ENCODE data around the gene DUSP5. TPM values are rescaled to one million over a fixed set of nuclear protein-coding genes. Genes with fewer than 3 reads are reported as not detected.

Gene DUSP5
- total RNA-seq, 1 experiment from 2014 or later: 137 TPM

- Histone ChIP-seq H2AFZ (ENCODE audit: low read depth, low read length, poor library complexity, severe bottlenecking) (no peak overlapping the region), H3K9me2 (ENCODE audit: insufficient read depth) (no peaks in the 10 kb centered on the region), H3K4me1 (ENCODE audit: control insufficient read depth in 1 of 2, insufficient read depth in 2 of 2, low read length in 2 of 2) (peaks cover 0 to 3% of the 10 kb centered on the region in 2 experiments; a peak in 1 of 4 replicates), H3K9ac (ENCODE audit: low read length) (no peak overlapping the region), H4K20me1 (ENCODE audit: insufficient read depth) (no peaks in the 10 kb centered on the region), H3K36me3 (ENCODE audit: control insufficient read depth in 1 of 2, insufficient read depth in 2 of 2, low read length in 2 of 2) (no peaks in the 10 kb centered on the region), H3K4me2 (ENCODE audit: low read length) (no peak overlapping the region), H3K79me2 (ENCODE audit: insufficient read depth, low read length) (no peaks in the 10 kb centered on the region), H3K9me3 (ENCODE audit: control insufficient read depth in 1 of 2, insufficient read depth in 1 of 2, low read depth in 1 of 2, low read length in 2 of 2) (no peaks in the 10 kb centered on the region), H3K4me3 (replicated peaks in 1 of 2; ENCODE audit: low read depth in 1 of 2, low read length in 2 of 2) (no peak overlapping the region), H3K27me3 (ENCODE audit: insufficient read depth, low read length) (no peaks in the 10 kb centered on the region), H3K27ac (ENCODE audit: low read depth, low read length) (no peak overlapping the region)
- ChIA-PET RAD21 (ENCODE audit: low non-redundant PET in 1 of 2, low total read pairs in 2 of 2, uncharacterized antibody in 2 of 2, unreplicated experiment in 2 of 2) (no interaction called here), POLR2A (no interaction called here), CTCF (no interaction called here)
- no peak for ATAC-seq
- DNase-seq (ENCODE audit: low read depth, low spot score): no peak
- no TSS peak for BruUV-seq (replicated peaks)
- TF ChIP-seq YY1 (IDR thresholded peaks at IDR 0.05; ENCODE audit: extremely low read depth, insufficient replicate concordance, low read depth, low read length): no peak
- intact Hi-C loops (cut with micrococcal nuclease): no loop called here
Observed at GRCh38 chr10:110553905-110554304, 56.2 kb downstream of the DUSP5 start.

GRCh38 chr10:110556296-110556695 is 58.6 kb downstream of the DUSP5 start:
- Histone ChIP-seq H2AFZ (ENCODE audit: low read depth, low read length, poor library complexity, severe bottlenecking) (no peak overlapping the region), H3K79me2 (ENCODE audit: insufficient read depth, low read length) (no peaks in the 10 kb centered on the region), H4K20me1 (ENCODE audit: insufficient read depth) (no peaks in the 10 kb centered on the region), H3K9me2 (ENCODE audit: insufficient read depth) (no peaks in the 10 kb centered on the region), H3K27me3 (ENCODE audit: insufficient read depth, low read length) (no peaks in the 10 kb centered on the region), H3K4me3 (replicated peaks in 1 of 2; ENCODE audit: low read depth in 1 of 2, low read length in 2 of 2) (no peak overlapping the region), H3K9me3 (ENCODE audit: control insufficient read depth in 1 of 2, insufficient read depth in 1 of 2, low read depth in 1 of 2, low read length in 2 of 2) (no peaks in the 10 kb centered on the region), H3K36me3 (ENCODE audit: control insufficient read depth in 1 of 2, insufficient read depth in 2 of 2, low read length in 2 of 2) (no peaks in the 10 kb centered on the region), H3K4me2 (ENCODE audit: low read length) (no peak overlapping the region), H3K27ac (ENCODE audit: low read depth, low read length) (no peak overlapping the region), H3K9ac (ENCODE audit: low read length) (no peak overlapping the region), H3K4me1 (ENCODE audit: control insufficient read depth in 1 of 2, insufficient read depth in 2 of 2, low read length in 2 of 2) (peaks cover 0 to 3% of the 10 kb centered on the region in 2 experiments; a peak in 1 of 4 replicates)
- DNase-seq (ENCODE audit: low read depth, low spot score) (no peak), ATAC-seq (no peak)
- ChIA-PET CTCF (no interaction called here), POLR2A (no interaction called here), RAD21 (ENCODE audit: low non-redundant PET in 1 of 2, low total read pairs in 2 of 2, uncharacterized antibody in 2 of 2, unreplicated experiment in 2 of 2) (no interaction called here)
- intact Hi-C loops (cut with micrococcal nuclease): loop anchor here (2.0 kb wide), 1 partner anchor 45 kb away; no protein-coding TSS in a partner anchor
- no TSS peak for BruUV-seq (replicated peaks)
- TF ChIP-seq CTCF (IDR thresholded peaks at IDR 0.05 in 2 of 3, conservative IDR thresholded peaks at IDR 0.05 in 1 of 3; ENCODE audit: borderline replicate concordance in 1 of 3, insufficient read depth in 1 of 3, low read depth in 2 of 3, low read length in 2 of 3): no peak
- TF ChIP-seq EZH2phosphoT487 (IDR thresholded peaks at IDR 0.05; ENCODE audit: borderline replicate concordance): no peak
- no peak for TF ChIP-seq SIN3A (IDR thresholded peaks at IDR 0.05; ENCODE audit: low read depth)
- no peak for TF ChIP-seq REST (IDR thresholded peaks at IDR 0.05; ENCODE audit: low read depth)
- no peak for TF ChIP-seq TCF7L2 (IDR thresholded peaks at IDR 0.05; ENCODE audit: borderline replicate concordance, extremely low read depth, insufficient read depth, insufficient read length)
- TF ChIP-seq MAX (IDR thresholded peaks at IDR 0.05): no peak

Data from HCT116 (cell line).